ENCODE measurements around the gene MKKS.

DNA sequence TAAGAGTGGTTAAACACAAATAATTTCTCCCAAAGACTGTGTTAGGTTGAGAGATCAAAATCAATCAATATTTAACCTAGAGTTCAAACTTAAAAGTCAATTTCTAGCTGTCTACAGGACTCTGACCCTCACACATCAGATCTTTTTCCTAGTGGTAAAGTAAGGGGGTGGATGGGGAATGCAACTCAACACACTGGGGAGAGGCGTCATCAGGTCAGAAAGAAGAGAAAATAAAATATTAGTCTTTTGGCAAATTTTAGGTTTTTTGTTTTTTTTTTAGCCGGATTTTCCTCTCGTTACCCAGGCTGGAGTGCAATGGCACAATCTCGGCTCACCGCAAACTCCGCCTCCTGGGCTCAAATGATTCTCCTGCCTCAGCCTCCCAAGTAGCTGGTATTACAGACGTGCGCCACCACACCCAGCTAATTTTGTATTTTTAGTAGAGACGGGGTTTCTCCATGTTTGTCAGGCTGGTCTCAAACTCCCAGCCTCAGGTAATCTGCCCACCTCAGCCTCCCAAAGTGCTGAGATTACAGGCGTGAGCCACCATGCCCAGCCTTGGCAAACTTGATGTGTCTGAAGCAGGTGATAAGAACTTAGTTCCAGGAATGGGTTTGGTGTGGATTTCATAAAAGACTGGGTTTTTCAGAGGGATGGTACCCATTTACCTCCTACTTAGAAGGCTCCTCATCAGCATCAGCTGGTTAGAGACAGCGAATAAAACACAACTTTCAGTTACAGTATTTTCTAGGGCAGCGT is 65.9 kb downstream of the MKKS start:
- TF ChIP-seq, protein P1, sequence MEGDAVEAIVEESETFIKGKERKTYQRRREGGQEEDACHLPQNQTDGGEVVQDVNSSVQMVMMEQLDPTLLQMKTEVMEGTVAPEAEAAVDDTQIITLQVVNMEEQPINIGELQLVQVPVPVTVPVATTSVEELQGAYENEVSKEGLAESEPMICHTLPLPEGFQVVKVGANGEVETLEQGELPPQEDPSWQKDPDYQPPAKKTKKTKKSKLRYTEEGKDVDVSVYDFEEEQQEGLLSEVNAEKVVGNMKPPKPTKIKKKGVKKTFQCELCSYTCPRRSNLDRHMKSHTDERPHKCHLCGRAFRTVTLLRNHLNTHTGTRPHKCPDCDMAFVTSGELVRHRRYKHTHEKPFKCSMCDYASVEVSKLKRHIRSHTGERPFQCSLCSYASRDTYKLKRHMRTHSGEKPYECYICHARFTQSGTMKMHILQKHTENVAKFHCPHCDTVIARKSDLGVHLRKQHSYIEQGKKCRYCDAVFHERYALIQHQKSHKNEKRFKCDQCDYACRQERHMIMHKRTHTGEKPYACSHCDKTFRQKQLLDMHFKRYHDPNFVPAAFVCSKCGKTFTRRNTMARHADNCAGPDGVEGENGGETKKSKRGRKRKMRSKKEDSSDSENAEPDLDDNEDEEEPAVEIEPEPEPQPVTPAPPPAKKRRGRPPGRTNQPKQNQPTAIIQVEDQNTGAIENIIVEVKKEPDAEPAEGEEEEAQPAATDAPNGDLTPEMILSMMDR (IDR thresholded peaks at IDR 0.05), result no peak
- no peak for TF ChIP-seq EHMT2 (IDR thresholded peaks at IDR 0.05; ENCODE audit: low read depth)
- no peak for TF ChIP-seq ESRRA (IDR thresholded peaks at IDR 0.05; ENCODE audit: borderline replicate concordance, low read length)
- no peak for TF ChIP-seq POLR2A (IDR thresholded peaks at IDR 0.05; ENCODE audit: low read length)
- TF ChIP-seq, protein P2, sequence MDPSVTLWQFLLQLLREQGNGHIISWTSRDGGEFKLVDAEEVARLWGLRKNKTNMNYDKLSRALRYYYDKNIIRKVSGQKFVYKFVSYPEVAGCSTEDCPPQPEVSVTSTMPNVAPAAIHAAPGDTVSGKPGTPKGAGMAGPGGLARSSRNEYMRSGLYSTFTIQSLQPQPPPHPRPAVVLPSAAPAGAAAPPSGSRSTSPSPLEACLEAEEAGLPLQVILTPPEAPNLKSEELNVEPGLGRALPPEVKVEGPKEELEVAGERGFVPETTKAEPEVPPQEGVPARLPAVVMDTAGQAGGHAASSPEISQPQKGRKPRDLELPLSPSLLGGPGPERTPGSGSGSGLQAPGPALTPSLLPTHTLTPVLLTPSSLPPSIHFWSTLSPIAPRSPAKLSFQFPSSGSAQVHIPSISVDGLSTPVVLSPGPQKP (IDR thresholded peaks at IDR 0.05; ENCODE audit: low read depth, low read length), result no peak
- TF ChIP-seq EP300 (IDR thresholded peaks at IDR 0.05), result no peak
- no peak for TF ChIP-seq HDAC2 (IDR thresholded peaks at IDR 0.05)
- TF ChIP-seq SREBF2 (IDR thresholded peaks at IDR 0.05), result no peak
- no peak for TF ChIP-seq NR3C1 (IDR thresholded peaks at IDR 0.05)
- peak; percentile 15; the same call in 1 of the 2 replicates for TF ChIP-seq HOXB13 (CRISPR knock-in tag; IDR thresholded peaks at IDR 0.05; ENCODE audit: low read depth)
- no peak for TF ChIP-seq CHD2 (IDR thresholded peaks at IDR 0.05; ENCODE audit: low read length, partially characterized antibody)
- no peak for TF ChIP-seq ZC3H11A (IDR thresholded peaks at IDR 0.05)
- TF ChIP-seq, protein P3, sequence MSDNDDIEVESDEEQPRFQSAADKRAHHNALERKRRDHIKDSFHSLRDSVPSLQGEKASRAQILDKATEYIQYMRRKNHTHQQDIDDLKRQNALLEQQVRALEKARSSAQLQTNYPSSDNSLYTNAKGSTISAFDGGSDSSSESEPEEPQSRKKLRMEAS (IDR thresholded peaks at IDR 0.05), result no peak
- no peak for TF ChIP-seq TP53 (CRISPR knock-in tag; IDR thresholded peaks at IDR 0.05)
